Activated naive CD8-positive, alpha-beta T cell treated with anti-CD3 and anti-CD28 coated beads for 36 hours (primary cell): ENCODE results near the gene PIK3R1. TPM values are rescaled to one million over a fixed set of nuclear protein-coding genes. Genes with fewer than 3 reads are reported as not detected.
A peak's percentile ranks its signal among the peaks of the same experiment; 100 is the strongest.
"Not testable (repeated sequence)": the region's sequence is repeated elsewhere in the genome, so short reads cannot be mapped to it uniquely, and the experiment has no call there.

Experiments used
- DNase-seq: peaks from one replicate; pipeline ENCODE4 v3.0.0; 2021
- H3K27ac Mint-ChIP-seq: one replicate; pipeline ENCODE4 v1.8.0; 2022; ENCODE audit warnings: mild to moderate bottlenecking, moderate library complexity, mixed read lengths
- H3K27me3 Mint-ChIP-seq: one replicate; pipeline ENCODE4 v1.8.0; 2022; ENCODE audit warnings: mild to moderate bottlenecking, mixed read lengths
- H3K36me3 Mint-ChIP-seq: one replicate; pipeline ENCODE4 v1.8.0; 2021; ENCODE audit warnings: mild to moderate bottlenecking, mixed read lengths
- H3K4me1 Mint-ChIP-seq: one replicate; pipeline ENCODE4 v1.8.0; 2021; ENCODE audit warnings: mixed read lengths
- H3K4me3 Mint-ChIP-seq: one replicate; pipeline ENCODE4 v1.8.0; 2022; ENCODE audit warnings: mild to moderate bottlenecking, moderate library complexity, mixed read lengths
- H3K9me3 Mint-ChIP-seq: one replicate; pipeline ENCODE4 v1.8.0; 2022; ENCODE audit warnings: mixed read lengths
- total RNA-seq, 2 experiments: library from RNA; stranded (reverse); gene quantifications; one replicate each; pipeline ENCODE4 v1.2.3, GENCODE V29; 2021

Gene PIK3R1
- total RNA-seq, 2 experiments from 2014 or later: 39.7 to 41.6 TPM

- H3K4me1 Mint-ChIP-seq: peaks cover 90% of the 10 kb centered on the region
- H3K9me3 Mint-ChIP-seq: no peaks in the 10 kb centered on the region
- no peak overlapping the region for H3K4me3 Mint-ChIP-seq
- peaks cover 55% of the 10 kb centered on the region for H3K36me3 Mint-ChIP-seq
- DNase-seq: no peak
- no peaks in the 10 kb centered on the region for H3K27me3 Mint-ChIP-seq
- H3K27ac Mint-ChIP-seq: peak overlapping the region; percentile 35
Observed at GRCh38 chr5:68227532-68228160, 12.1 kb downstream of the PIK3R1 start.

- Mint-ChIP-seq H3K4me3 (no peak overlapping the region), H3K9me3 (no peaks in the 10 kb centered on the region), H3K27ac (peak overlapping the region; percentile 46), H3K4me1 (peaks cover 85% of the 10 kb centered on the region), H3K36me3 (peaks cover 51% of the 10 kb centered on the region), H3K27me3 (no peaks in the 10 kb centered on the region)
- DNase-seq: no peak
Observed at GRCh38 chr5:68229416-68229815, 13.9 kb downstream of the PIK3R1 start.

GRCh38 chr5:68230285-68230684 is 14.7 kb downstream of the PIK3R1 start:
- Mint-ChIP-seq H3K4me3 (no peak overlapping the region), H3K9me3 (no peaks in the 10 kb centered on the region), H3K27ac (no peak overlapping the region), H3K27me3 (no peaks in the 10 kb centered on the region), H3K4me1 (peaks cover 80% of the 10 kb centered on the region), H3K36me3 (peaks cover 48% of the 10 kb centered on the region)
- DNase-seq: no peak

GRCh38 chr5:68231414-68232076 is 16.0 kb downstream of the PIK3R1 start:
- H3K4me1 Mint-ChIP-seq: peaks cover 77% of the 10 kb centered on the region
- no peaks in the 10 kb centered on the region for H3K27me3 Mint-ChIP-seq
- H3K9me3 Mint-ChIP-seq: no peaks in the 10 kb centered on the region
- H3K27ac Mint-ChIP-seq: no peak overlapping the region
- peaks cover 38% of the 10 kb centered on the region for H3K36me3 Mint-ChIP-seq
- H3K4me3 Mint-ChIP-seq: no peak overlapping the region
- no peak for DNase-seq

- DNase-seq: no peak
- H3K9me3 Mint-ChIP-seq: no peaks in the 10 kb centered on the region
- peaks cover 34% of the 10 kb centered on the region for H3K36me3 Mint-ChIP-seq
- peaks cover 78% of the 10 kb centered on the region for H3K4me1 Mint-ChIP-seq
- H3K27ac Mint-ChIP-seq: no peak overlapping the region
- no peaks in the 10 kb centered on the region for H3K27me3 Mint-ChIP-seq
- no peak overlapping the region for H3K4me3 Mint-ChIP-seq
Observed at GRCh38 chr5:68232277-68232676, 16.7 kb downstream of the PIK3R1 start.

GRCh38 chr5:68233075-68233474 is 17.5 kb downstream of the PIK3R1 start:
- Mint-ChIP-seq H3K27me3 (no peaks in the 10 kb centered on the region), H3K4me1 (peaks cover 77% of the 10 kb centered on the region), H3K27ac (no peak overlapping the region), H3K9me3 (no peaks in the 10 kb centered on the region), H3K4me3 (no peak overlapping the region), H3K36me3 (peaks cover 27% of the 10 kb centered on the region)
- DNase-seq: no peak

- Mint-ChIP-seq H3K36me3 (peaks cover 18% of the 10 kb centered on the region), H3K4me1 (peaks cover 77% of the 10 kb centered on the region)
- H3K27me3 Mint-ChIP-seq, H3K4me3 Mint-ChIP-seq, DNase-seq, H3K9me3 Mint-ChIP-seq, H3K27ac Mint-ChIP-seq: not testable (repeated sequence)
Observed at GRCh38 chr5:68235229-68235628, 19.7 kb downstream of the PIK3R1 start.

GRCh38 chr5:68237715-68238114 is 22.2 kb downstream of the PIK3R1 start:
- Mint-ChIP-seq H3K27ac (peak overlapping the region; percentile 52), H3K36me3 (peaks cover 14% of the 10 kb centered on the region), H3K4me1 (peaks cover 79% of the 10 kb centered on the region), H3K4me3 (no peak overlapping the region), H3K27me3 (no peaks in the 10 kb centered on the region), H3K9me3 (no peaks in the 10 kb centered on the region)
- no peak for DNase-seq

GRCh38 chr5:68239487-68239886 is 23.9 kb downstream of the PIK3R1 start:
- DNase-seq: peak; percentile 85
- no peaks in the 10 kb centered on the region for H3K9me3 Mint-ChIP-seq
- peaks cover 26% of the 10 kb centered on the region for H3K36me3 Mint-ChIP-seq
- H3K27ac Mint-ChIP-seq: peak overlapping the region; percentile 88
- peak overlapping the region; percentile 56 for H3K4me3 Mint-ChIP-seq
- no peaks in the 10 kb centered on the region for H3K27me3 Mint-ChIP-seq
- peaks cover 82% of the 10 kb centered on the region for H3K4me1 Mint-ChIP-seq

- Mint-ChIP-seq H3K9me3 (no peaks in the 10 kb centered on the region), H3K27ac (peak overlapping the region; percentile 87), H3K27me3 (no peaks in the 10 kb centered on the region), H3K36me3 (peaks cover 27% of the 10 kb centered on the region), H3K4me1 (peaks cover 84% of the 10 kb centered on the region), H3K4me3 (peak overlapping the region; percentile 27)
- no peak for DNase-seq
Observed at GRCh38 chr5:68240202-68240601, 24.6 kb downstream of the PIK3R1 start.

GRCh38 chr5:68240771-68241170 is 25.2 kb downstream of the PIK3R1 start:
- Mint-ChIP-seq H3K4me3 (peak overlapping the region; percentile 27), H3K27ac (peak overlapping the region; percentile 87), H3K4me1 (peaks cover 83% of the 10 kb centered on the region), H3K9me3 (no peaks in the 10 kb centered on the region), H3K27me3 (no peaks in the 10 kb centered on the region), H3K36me3 (peaks cover 27% of the 10 kb centered on the region)
- DNase-seq: no peak

GRCh38 chr5:68242743-68243142 is 27.2 kb downstream of the PIK3R1 start:
- Mint-ChIP-seq H3K4me1 (peaks cover 75% of the 10 kb centered on the region), H3K9me3 (no peaks in the 10 kb centered on the region), H3K27me3 (no peaks in the 10 kb centered on the region), H3K27ac (peak overlapping the region; percentile 61), H3K4me3 (no peak overlapping the region), H3K36me3 (peaks cover 22% of the 10 kb centered on the region)
- no peak for DNase-seq

- H3K27me3 Mint-ChIP-seq: no peaks in the 10 kb centered on the region
Observed at GRCh38 chr5:68243251-68243650, 27.7 kb downstream of the PIK3R1 start.

GRCh38 chr5:68243681-68244080 is 28.1 kb downstream of the PIK3R1 start:
- DNase-seq: no peak
- peaks cover 22% of the 10 kb centered on the region for H3K36me3 Mint-ChIP-seq
- peaks cover 70% of the 10 kb centered on the region for H3K4me1 Mint-ChIP-seq
- H3K4me3 Mint-ChIP-seq: no peak overlapping the region
- H3K27me3 Mint-ChIP-seq: no peaks in the 10 kb centered on the region
- peak overlapping the region; percentile 81 for H3K27ac Mint-ChIP-seq
- H3K9me3 Mint-ChIP-seq: no peaks in the 10 kb centered on the region

More at GRCh38 chr5:68243251-68243650, 27.7 kb downstream of the PIK3R1 start:
- Mint-ChIP-seq H3K27ac (peak overlapping the region; percentile 81), H3K36me3 (peaks cover 22% of the 10 kb centered on the region), H3K4me3 (no peak overlapping the region), H3K4me1 (peaks cover 70% of the 10 kb centered on the region), H3K9me3 (no peaks in the 10 kb centered on the region)
- DNase-seq: no peak

- Mint-ChIP-seq H3K27me3 (no peaks in the 10 kb centered on the region), H3K4me3 (no peak overlapping the region), H3K36me3 (peaks cover 22% of the 10 kb centered on the region), H3K9me3 (no peaks in the 10 kb centered on the region), H3K27ac (no peak overlapping the region), H3K4me1 (peaks cover 77% of the 10 kb centered on the region)
- no peak for DNase-seq
Observed at GRCh38 chr5:68245319-68245718, 29.8 kb downstream of the PIK3R1 start.

- Mint-ChIP-seq H3K27ac (no peak overlapping the region), H3K27me3 (no peaks in the 10 kb centered on the region), H3K4me3 (no peak overlapping the region), H3K4me1 (peaks cover 74% of the 10 kb centered on the region), H3K36me3 (peaks cover 22% of the 10 kb centered on the region), H3K9me3 (no peaks in the 10 kb centered on the region)
- no peak for DNase-seq
Observed at GRCh38 chr5:68246802-68247201, 31.2 kb downstream of the PIK3R1 start.
